HG03064 (cell line): Measurements from ENCODE around the gene TLR4.
A peak's percentile ranks its signal among the peaks of the same experiment; 100 is the strongest.

Source experiments
- ATAC-seq: cut with Tn5 transposase; IDR thresholded peaks from one replicate; pipeline ENCODE4 v1.9.1; 2021; ENCODE audit warnings: low read depth; ENCODE audit not compliant: unreplicated experiment

Gene TLR4

GRCh38 chr9:117704024-117704575 lies at the start of gene TLR4:
Gene TLR4, plus strand, starts transcription at chr9:117704403. Its CDS starts 70 bp downstream, at chr9:117704473.
- ATAC-seq, result peak; percentile 99

DNA sequence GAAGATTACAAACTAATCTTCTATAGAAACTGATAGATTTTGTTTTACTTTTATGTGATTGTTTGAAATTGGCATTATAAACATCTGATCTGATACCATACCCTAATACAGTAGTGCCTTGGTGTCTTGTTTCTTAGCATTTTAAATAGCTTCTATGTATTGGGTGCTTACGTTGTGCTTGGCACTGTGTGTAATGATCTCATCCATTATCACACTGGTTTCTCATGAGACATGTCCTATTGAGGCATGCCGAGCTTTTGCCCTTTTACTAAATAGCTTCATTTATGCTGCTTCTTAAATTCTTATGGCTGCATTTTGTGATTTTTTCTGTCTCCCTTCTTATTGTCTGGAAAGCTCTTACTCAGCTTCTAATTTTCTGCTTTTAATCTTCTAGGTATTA lies 48.2 kb upstream of the TLR4 start:
- no peak for ATAC-seq

DNA sequence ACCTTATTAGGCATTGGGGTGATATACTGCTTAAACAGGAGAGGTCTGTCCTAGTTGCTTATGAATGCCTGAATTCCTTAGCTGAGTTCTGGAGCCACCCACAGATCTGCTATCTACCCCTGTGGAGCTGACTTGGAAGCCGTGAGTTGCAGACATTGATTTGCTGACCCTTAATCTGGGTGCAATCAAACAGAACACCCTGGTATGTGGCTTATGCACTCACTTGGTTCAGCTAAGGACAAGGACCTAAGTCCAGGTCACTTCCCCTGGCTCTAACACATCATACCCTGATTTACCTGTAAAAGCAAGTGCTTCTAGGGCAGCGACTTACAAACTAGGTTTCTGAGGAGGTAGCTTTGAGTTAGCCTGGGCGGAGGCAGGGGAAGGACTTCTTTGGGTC lies 41.6 kb upstream of the TLR4 start:
- no peak for ATAC-seq

GRCh38 chr9:117664419-117664818 lies 39.8 kb upstream of the TLR4 start:
- no peak for ATAC-seq

- no peak for ATAC-seq
Observed at GRCh38 chr9:117665601-117666385, 38.4 kb upstream of the TLR4 start.

DNA sequence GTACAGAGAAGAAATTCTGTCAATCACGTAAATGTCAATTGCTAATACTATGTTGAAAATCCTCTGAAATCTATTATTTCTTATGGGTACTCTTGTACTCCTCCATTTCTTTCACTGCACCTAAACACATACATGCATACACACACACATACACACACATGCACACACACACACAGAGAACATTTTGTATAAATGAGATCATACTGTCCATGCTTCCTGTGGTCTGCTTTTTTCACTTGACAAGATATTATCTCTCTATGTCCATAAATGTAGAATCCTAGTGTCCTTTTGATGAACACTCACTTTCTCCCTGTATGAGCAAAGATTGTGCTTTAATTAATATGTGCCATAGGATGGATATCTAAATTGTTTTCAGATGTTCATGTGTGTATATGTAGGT lies 32.7 kb upstream of the TLR4 start:
- no peak for ATAC-seq

DNA sequence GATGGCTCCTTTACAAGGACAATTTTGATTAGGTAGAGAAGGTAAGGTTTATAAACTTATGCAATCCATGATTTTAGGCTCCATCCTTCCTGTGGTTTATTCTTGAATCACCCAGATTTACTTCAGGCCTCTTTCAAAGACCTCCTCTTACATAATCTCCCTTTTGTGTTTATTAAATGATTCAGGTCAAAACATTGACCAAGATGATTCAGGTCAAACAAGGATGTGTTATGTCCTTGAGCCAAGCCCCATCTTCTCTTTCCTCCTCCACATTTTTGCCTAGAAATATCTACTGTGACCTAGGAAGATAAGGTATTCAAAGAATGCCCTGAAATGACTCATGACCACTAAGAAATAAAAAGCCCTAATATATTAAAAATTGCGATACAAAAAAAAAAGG lies 31.8 kb upstream of the TLR4 start:
- no peak for ATAC-seq

DNA sequence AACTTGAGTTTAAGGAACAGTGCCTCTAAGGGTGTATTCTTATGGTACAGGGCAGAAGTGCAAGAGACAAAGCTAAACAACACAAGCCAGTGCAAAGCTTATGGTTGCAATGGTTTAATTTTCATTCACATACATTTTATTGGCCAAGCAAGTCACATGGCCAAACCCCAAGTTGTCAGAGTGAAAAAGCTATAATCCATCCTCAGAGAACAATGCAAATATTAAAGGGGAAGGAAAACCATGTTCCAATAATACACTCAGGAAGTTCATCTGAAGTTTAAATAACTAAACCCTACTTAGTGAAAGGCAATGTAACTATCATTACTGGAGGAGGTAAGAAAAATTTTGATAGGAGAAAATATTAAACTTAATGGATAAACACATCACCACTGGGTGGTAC lies 26.6 kb upstream of the TLR4 start:
- no peak for ATAC-seq

- no peak for ATAC-seq
Observed at GRCh38 chr9:117678871-117679270, 25.3 kb upstream of the TLR4 start.

DNA sequence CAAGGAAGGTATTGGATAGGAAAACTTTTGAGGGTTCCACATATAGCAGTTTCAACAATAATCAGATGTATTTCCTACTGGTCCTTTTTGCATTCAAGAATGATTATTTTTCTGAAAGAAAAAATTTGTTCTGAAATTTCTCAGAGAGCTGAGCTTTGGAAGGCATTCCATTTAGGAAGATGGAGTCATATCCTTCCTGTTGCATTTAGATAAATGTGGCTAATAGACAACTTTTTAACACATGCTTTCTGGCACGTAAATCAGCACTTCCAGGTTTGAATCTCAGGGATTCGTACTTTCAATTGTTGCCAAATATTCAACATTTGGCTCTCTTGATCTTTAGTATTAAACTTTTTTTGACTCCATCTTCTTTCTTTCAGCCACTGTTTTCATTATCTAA lies 24.8 kb upstream of the TLR4 start:
- no peak for ATAC-seq

- ATAC-seq, result no peak
Observed at GRCh38 chr9:117681888-117682287, 22.3 kb upstream of the TLR4 start.

DNA sequence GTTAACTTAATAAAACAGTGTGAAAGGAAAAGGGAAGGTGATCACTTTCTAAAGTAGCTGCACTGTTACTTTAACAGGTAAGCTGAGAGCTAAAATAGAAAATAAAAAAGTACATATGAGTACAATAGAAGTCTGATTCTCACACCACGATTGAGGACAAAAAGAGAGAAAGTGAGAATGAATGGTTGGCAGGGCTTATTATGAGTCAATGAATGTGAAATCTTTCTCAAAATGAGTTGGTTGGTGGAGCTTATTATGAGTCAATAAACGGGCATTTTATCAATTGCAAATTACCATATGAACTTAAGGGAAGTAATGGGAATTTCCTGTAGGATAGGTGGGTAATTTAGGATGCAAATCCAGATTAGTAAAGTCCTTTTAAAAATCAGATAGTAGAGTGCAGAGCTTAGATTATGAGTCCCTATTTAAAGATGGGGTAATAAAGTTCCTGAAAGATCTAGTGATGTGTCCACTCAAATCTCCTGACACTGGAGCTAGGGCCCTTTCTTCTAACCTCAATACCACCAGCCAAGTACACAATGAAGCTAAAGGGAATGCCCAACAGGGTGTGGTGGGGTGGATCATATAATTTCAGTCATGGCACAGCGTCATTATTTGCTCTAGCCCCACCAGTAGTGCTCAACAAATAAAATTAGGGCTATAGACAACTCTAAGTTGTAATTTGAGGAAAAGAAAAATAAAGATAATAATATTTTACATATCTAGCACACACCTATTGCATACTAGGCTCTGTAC lies 21.1 kb upstream of the TLR4 start:
- ATAC-seq, result peak; percentile 85

DNA sequence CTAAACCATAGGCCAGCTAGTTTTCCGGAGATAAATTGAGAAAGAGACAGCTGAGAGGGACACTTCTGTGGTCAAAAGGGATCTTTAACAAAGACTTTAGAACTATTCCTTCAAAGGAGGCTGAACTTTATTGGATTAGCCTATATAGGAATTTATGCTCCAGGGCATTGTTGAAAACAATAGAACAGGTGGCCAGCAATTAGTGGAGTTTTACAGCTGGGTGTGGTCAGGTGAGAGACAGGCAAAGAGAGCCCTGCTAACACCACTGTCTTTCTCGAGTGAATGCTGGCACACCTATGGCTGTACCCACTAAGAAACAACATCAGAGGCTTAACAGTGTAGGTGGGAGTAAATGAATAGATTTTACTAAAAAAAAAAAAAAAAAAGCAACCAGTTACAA lies 16.7 kb upstream of the TLR4 start:
- no peak for ATAC-seq

DNA sequence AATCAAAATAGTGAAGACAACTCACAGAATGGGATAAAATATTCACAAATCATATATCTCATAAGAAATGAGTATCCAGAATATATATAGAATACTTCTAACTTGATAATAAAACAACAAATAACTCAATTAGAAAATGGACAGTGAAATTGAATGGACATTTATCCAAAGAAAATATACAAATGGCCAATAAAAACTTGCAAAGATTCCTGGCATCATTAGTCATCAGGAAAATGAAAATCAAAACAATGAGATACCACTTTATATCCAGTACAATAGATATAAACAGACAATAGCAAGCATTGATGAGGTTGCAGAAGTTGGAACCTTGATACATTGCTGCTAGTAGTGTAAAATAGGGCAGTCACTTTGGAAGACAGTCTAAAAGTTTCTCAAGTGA lies 12.8 kb upstream of the TLR4 start:
- no peak for ATAC-seq

GRCh38 chr9:117696154-117696553 lies 8.0 kb upstream of the TLR4 start:
- ATAC-seq, result no peak

DNA sequence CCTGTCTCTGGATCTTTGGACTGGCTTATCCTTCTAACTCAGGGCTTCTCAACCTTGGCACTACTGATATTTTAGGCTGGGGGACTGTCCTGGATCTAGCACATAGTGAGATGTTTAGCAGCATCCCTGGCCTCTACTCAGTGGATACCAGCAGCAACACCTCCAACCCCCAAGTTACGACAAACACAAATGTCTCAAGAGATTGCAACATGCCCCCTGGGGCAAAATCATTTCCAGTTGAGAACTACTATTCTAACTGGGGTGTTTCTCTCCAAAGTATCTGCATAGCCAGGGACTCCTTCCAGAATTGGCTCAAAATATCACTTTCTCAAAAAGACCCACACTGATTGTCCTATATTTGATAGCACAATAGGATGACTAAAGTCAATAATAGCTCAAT lies 7.2 kb upstream of the TLR4 start:
- no peak for ATAC-seq

DNA sequence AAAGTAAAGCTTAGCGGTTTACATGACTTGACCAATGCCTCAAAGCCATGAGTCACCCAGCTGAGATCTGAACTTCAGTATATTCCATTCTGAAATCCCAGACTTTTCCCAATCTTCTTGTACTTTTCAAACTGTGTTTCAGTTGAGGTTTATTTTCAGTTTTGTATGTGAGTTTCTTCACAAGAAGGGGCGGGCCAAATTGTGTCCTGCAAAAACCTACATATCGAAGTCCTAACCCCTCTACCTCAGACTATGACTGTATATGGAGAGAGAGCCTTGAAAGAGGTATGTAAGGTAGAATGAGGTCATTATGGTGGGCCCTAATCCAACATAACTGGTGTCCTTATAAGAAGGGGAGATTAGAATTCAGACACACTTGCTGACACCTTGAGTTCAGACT lies 666 bp upstream of the TLR4 start:
- no peak for ATAC-seq

GRCh38 chr9:117704597-117704996 lies 394 bp downstream of the TLR4 start:
- ATAC-seq, result peak; percentile 3

DNA sequence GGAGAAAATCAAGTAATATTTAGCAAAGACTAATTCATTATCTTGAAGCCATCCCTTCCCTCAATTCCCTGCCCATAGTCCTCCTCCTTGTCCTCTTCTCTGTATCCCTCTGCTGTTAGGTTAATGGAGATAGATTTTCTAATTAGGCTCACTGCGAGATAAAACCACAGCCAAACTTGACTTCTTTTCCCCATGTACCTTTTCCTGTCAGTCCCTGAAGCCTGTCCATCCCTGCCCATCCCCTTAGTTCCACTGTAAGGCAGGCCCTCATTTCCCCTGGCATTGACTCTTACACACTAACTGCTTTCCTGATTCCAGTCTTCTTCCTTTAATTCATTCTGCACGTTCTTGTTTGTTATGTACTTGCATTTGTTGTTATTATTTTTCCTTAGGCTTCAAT lies 1.2 kb downstream of the TLR4 start:
- no peak for ATAC-seq

- no peak for ATAC-seq
Observed at GRCh38 chr9:117706421-117707116, 2.4 kb downstream of the TLR4 start.

DNA sequence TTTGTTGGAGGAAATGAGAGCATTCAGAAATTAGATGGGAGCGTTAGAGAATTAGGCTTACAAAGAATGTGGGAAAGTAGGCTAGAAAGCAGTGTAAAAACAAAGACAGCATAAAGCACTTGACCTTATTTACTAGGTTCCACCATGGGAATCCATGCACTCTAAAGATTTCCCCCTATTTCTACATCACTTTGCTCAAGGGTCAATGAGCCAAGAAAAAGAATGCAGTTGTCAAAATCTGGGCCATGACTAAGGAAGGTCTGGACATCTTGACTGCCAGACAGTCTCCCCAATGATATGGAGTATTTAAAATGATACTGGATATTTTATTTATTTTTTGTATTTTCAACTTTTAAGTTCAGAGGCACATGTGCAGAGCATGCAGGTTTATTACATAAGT lies 3.4 kb downstream of the TLR4 start:
- ATAC-seq, result no peak
